ENCODE results near the gene SNX32.

- TF ChIP-seq CTCF (optimal IDR thresholded peaks at IDR 0.05 in 1 of 3, IDR thresholded peaks at IDR 0.05 in 1 of 3, conservative IDR thresholded peaks at IDR 0.05 in 1 of 3; ENCODE audit: extremely low read depth in 1 of 3, insufficient read depth in 2 of 3, low read length in 3 of 3), result no peak
- no peak for TF ChIP-seq EZH2 (IDR thresholded peaks at IDR 0.05; ENCODE audit: low read length)
These were observed 60.4 kb downstream of the SNX32 start for GRCh38 chr11:65894034-65894591.

All from keratinocyte (primary cell).